ENCODE data around the gene CPB1.

Gene CPB1

GRCh38 chr3:148833223-148833622 is 5.6 kb downstream of the CPB1 start:
- no peak for DNase-seq

DNA sequence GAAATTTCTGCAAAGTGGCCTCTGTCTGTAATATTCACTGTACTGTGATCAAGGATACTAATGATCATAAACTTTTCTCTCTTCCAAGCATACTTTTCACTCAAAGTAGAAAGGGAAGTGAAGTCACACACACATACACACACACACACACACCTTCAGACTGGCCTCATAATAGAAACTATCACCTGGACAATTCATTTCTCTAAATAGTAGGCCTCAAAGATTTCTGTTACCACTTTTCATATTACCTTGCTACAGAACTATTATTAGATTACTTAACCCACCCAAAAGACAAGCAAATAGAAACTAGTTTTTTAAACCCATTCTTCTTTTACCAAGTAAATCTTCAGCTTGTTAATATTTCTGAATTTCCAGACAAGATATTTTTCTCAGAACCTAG is 12.2 kb downstream of the CPB1 start:
- DNase-seq: no peak

- DNase-seq: no peak
Observed at GRCh38 chr3:148840451-148840850, 12.8 kb downstream of the CPB1 start.

DNA sequence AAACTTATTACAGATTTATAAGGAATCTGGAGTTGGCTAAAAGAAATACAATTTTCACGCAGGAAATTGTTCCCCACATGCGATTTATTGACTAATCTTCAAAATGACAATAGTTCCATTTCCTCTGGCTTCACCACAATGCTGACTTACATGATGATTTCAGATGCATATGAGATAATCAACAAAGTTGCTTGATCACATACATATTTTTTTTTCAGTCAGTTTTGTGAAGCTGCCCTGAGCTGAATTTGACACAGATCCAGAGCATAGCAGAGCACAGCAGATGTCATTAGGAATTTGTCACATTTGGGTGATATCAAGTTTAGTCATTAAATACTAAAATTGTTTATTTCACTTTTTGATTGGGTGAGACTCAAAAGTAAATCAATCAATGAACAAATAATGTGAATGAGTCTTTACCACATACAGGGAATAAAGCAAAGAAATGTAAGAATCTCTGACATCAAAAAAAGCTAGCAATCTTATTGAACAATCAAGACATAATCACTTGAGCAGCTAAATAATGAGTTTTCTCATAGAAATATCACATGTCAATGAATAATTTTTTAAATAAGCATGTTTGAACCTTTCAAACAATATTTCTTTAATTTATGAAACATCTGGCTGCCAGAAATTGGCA is 18.3 kb downstream of the CPB1 start:
- no peak for DNase-seq

GRCh38 chr3:148847351-148847750 is 19.7 kb downstream of the CPB1 start:
- DNase-seq: no peak

- no peak for DNase-seq
Observed at GRCh38 chr3:148848410-148848809, 20.8 kb downstream of the CPB1 start.

- no peak for DNase-seq
Observed at GRCh38 chr3:148852271-148852992, 24.8 kb downstream of the CPB1 start.

DNA sequence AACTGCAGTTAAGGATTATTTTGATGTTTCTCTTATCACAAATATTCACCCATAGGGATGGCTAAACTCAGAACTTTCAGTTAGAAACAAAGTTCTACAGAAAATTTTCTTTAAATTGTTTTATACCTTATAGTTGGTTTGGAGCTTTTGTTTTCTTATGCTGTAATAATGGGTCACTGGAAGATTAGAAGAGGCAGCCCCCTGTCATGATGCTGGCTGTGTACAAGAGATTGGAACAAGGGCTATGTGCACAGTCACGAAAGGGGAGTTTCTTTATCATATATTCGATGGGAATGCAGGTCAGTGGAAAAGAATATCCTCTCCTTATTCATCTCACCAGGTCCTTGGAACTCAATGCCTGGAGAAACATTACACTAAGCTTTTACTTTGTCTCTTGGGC is 25.5 kb downstream of the CPB1 start:
- no peak for DNase-seq

DNA sequence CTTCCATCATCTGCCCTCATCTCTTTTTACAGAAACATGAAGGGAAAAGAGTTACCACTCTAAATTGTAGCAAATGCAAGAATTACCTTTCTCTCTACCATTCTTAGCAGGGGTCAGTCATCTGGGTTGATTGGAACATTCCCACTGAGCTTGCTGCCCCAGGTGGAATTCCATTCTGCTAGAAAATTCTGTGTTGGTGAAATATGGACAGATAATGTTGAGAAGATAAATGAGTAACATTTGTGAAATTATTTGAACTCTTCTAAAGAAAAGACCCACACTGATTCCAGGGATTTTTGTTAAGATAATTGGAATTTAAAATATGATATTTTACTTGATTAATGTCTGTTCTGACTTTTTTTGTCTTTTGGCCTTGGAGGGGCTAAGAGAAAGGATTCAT is 26.4 kb downstream of the CPB1 start:
- no peak for DNase-seq

DNA sequence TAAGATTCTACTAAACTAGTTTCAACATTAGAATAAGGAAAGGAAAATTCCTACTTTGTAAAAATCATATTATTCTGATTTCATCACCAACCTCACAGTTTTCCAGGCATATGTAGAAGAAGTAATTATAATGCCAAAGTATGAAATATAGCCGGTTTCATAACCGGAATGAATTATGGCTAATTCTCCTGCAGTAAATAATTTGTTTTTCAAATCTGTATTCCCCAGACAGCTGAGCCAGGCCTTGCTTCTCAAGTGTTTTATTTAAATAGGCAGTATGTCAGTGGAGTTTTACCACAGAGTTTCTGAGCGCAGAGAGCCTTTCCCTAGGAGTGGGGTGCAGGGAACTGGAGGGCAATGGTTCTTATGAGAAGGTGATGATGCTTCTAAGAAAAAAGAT is 28.8 kb downstream of the CPB1 start:
- no peak for DNase-seq

DNA sequence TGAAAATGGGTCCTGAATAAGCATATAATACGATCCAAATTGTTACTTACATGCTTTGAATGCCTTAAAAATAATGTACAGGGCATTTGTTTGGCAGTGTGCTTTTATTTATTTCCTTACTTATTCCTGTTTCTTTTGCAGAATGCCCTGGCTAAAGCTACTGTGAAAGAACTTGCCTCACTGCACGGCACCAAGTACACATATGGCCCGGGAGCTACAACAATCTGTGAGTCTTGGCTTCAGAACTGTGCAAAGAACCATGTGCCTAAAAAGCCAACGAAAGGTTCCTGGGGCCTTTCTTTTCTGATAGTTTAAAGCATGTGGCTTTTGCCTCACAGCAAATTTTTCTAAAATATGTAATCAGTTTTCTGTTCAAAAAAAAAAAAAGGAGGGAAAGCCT is 29.7 kb downstream of the CPB1 start:
- no peak for DNase-seq

GRCh38 chr3:148861277-148861869 is 33.8 kb downstream of the CPB1 start:
- no peak for DNase-seq

DNA sequence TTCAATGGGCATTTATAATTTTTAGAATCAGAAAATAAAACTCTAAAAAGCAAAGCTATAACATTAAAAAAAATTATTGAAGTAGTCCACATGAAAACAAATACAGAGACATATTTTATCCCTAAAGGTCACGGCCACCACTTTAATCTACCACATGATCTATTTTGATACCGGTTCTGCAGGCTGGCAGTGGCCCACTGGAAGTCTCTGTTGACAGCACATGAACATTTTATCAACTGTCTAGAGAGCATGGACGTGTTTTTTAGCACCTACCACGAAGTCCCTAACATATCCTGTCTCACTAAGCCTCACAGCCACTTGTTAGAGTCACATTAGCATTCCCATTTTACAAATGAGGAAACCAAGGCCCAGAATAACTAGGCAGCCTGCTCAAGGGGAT is 35.7 kb downstream of the CPB1 start:
- no peak for DNase-seq

DNA sequence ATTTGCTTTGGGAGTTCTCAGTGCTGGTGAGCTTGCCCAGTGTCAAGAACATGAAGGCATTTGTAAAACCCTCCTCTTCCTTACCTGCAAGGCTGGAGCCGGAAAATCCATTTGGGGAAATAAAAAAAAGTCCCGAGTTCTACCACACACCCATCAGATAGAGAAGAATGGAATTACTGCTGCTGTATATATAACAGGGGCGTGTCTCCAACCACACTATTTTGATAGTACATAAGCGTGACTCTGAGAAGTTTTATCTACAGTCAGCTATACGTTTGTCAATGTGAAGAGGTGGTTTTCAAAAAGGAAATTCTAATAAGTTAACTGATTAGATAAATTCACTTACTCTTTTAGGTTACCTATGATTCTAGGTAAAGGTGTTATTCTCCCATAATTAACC is 36.2 kb downstream of the CPB1 start:
- no peak for DNase-seq

- DNase-seq: no peak
Observed at GRCh38 chr3:148865049-148865448, 37.4 kb downstream of the CPB1 start, which contains the start of gene CPA3. CPA3 (plus strand) TSS chr3:148865296; CDS start chr3:148865308, 12 bp downstream.

- no peak for DNase-seq
Observed at GRCh38 chr3:148866261-148866660, 38.6 kb downstream of the CPB1 start.

- DNase-seq: no peak
Observed at GRCh38 chr3:148873270-148873927, 45.8 kb downstream of the CPB1 start.

- DNase-seq: no peak
Observed at GRCh38 chr3:148873977-148874376, 46.4 kb downstream of the CPB1 start.

DNA sequence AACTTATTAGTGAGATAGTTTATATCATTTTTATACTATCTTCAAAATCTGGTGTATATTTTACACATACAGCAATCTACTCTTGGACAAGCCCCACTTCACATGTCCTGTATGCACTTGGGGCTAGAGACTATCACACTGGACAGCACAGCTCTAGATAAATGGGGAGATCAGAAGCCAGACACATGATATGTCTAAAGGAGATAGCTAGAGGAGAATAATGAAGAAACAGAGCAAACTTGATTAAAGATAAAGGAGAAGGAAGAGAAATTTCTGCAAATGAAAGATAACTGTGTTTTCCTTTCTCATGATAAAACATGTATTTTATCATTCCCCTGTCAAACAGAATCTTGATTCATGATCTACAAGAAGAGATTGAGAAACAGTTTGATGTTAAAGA is 50.5 kb downstream of the CPB1 start:
- no peak for DNase-seq

DNA sequence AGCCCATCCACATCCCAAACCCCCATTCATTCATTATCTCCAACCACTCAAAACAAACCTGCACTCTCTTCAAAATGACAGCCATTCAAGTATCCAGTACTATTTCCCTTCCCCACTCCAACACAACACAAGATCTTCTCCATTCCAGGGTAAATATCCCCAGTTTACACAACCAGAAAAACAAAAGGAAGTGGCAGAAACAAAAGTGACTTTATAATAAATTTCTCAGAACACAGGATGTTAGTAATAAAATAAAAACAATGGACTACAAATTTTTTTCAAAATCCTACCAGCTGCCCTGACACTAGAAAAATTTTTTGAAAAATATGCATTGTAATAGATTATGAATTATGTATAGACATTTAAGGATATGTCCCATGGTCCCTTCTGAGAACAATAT is 51.6 kb downstream of the CPB1 start:
- DNase-seq: no peak

DNA sequence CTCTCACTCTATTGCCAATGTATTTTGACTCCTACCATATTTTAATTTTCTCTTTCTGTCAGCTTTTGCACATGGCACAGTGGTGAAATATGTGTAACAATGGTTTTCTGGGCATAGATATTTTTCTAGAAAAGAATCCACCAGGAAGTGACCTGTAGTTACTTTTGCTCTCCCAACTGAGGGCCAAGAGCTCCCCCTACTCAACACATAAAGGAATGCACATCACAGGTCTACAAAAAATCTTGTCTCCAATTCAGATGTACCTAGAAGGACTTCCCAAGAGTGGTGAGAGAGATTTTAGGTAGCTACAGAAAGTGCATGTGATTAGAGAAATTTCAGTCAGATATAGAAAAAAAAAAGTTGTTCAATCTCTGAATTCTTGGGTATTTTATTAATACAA is 53.1 kb downstream of the CPB1 start:
- no peak for DNase-seq

DNA sequence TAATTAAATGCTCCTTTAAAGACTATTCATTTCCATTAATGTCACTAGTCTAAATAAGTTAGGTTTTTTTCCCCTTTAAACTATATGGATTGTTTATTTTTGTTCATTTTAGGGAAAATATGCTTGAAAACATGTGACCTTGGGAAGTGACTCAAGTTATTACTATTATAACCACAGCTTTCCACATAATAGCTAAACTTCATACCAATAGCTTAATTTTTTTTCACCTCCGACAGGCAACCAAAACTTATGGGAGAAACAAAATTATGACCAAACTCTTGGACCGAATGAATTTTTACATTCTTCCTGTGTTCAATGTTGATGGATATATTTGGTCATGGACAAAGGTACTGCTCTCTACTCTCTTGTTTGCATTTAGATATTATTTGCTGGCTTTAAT is 53.7 kb downstream of the CPB1 start:
- no peak for DNase-seq

GRCh38 chr3:148882288-148882687 is 54.7 kb downstream of the CPB1 start:
- no peak for DNase-seq

GRCh38 chr3:148883163-148883562 is 55.6 kb downstream of the CPB1 start:
- DNase-seq: no peak
